Measurements from ENCODE around the gene ARRB1. TPM values are rescaled to one million over a fixed set of nuclear protein-coding genes. Genes with fewer than 3 reads are reported as not detected.

The ARRB1 gene
- total RNA-seq, 1 donor from 2014 or later = 33.1 TPM

- Histone ChIP-seq H3K4me1 (peaks cover 9% of the 10 kb centered on the region), H3K27me3 (no peaks in the 10 kb centered on the region), H3K9me3 (no peaks in the 10 kb centered on the region), H3K4me3 (no peak overlapping the region), H3K27ac (no peak overlapping the region), H3K36me3 (peaks cover 0 to 17% of the 10 kb centered on the region in 2 donors)
- intact Hi-C loops (cut with DNase I) = no loop called here
- TF ChIP-seq CTCF (IDR thresholded peaks at IDR 0.05) (no peak), POLR2A (IDR thresholded peaks at IDR 0.05) (no peak), POLR2AphosphoS5 (IDR thresholded peaks at IDR 0.05; ENCODE audit: insufficient read depth in 1 of 2, low read depth in 1 of 2) (no peak)
- DNase-seq (ENCODE audit: extremely low spot score in 2 of 2) = no peak
Measured at GRCh38 chr11:75264971-75265370, 86.5 kb downstream of the ARRB1 start.

GRCh38 chr11:75264356-75264755 is 87.1 kb downstream of the ARRB1 start:
- no peak for TF ChIP-seq CTCF (IDR thresholded peaks at IDR 0.05)
- no peak for TF ChIP-seq POLR2AphosphoS5 (IDR thresholded peaks at IDR 0.05; ENCODE audit: insufficient read depth in 1 of 2, low read depth in 1 of 2)
- TF ChIP-seq POLR2A (IDR thresholded peaks at IDR 0.05) = no peak
- intact Hi-C loops (cut with DNase I) = no loop called here
- peaks cover 0 to 16% of the 10 kb centered on the region in 2 donors for H3K36me3 ChIP-seq
- DNase-seq (ENCODE audit: extremely low spot score in 2 of 2) = no peak
- H3K27ac ChIP-seq = no peak overlapping the region
- no peaks in the 10 kb centered on the region for H3K27me3 ChIP-seq
- H3K9me3 ChIP-seq = no peaks in the 10 kb centered on the region
- H3K4me3 ChIP-seq = no peak overlapping the region
- peaks cover 9% of the 10 kb centered on the region for H3K4me1 ChIP-seq

DNA sequence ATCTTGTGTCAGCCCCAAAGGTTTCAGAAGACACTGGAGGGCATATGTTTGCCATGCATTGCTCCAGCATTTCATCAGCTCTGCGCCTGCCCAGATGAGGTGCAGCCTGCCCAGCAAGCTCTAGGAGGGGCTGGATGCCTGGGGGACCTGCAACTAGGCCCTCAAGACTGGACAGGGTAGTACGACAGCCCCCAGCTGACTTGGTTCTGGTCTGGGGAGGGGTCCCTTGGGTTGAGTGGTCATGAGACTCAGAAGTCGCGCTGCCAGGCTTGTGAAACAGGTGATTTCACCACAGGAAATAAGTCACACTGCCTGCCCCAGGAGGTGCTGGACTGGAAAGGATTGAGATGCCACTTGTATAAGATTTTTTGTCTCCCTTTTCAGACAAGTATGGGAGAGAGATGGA is 87.5 kb downstream of the ARRB1 start:
- no peaks in the 10 kb centered on the region for H3K27me3 ChIP-seq
- no peak overlapping the region for H3K4me3 ChIP-seq
- intact Hi-C loops (cut with DNase I) = no loop called here
- H3K9me3 ChIP-seq = no peaks in the 10 kb centered on the region
- no peak overlapping the region for H3K27ac ChIP-seq
- TF ChIP-seq CTCF (IDR thresholded peaks at IDR 0.05) (no peak), POLR2A (IDR thresholded peaks at IDR 0.05) (no peak), POLR2AphosphoS5 (IDR thresholded peaks at IDR 0.05; ENCODE audit: insufficient read depth in 1 of 2, low read depth in 1 of 2) (no peak)
- peaks cover 9% of the 10 kb centered on the region for H3K4me1 ChIP-seq
- H3K36me3 ChIP-seq = peaks cover 0 to 12% of the 10 kb centered on the region in 2 donors
- DNase-seq (ENCODE audit: extremely low spot score in 2 of 2) = no peak

GRCh38 chr11:75262961-75263852 is 88.3 kb downstream of the ARRB1 start:
- H3K36me3 ChIP-seq = peaks cover 0 to 7% of the 10 kb centered on the region in 2 donors
- H3K4me3 ChIP-seq = no peak overlapping the region
- no peaks in the 10 kb centered on the region for H3K27me3 ChIP-seq
- no peak overlapping the region for H3K27ac ChIP-seq
- intact Hi-C loops (cut with DNase I) = no loop called here
- no peaks in the 10 kb centered on the region for H3K9me3 ChIP-seq
- H3K4me1 ChIP-seq = peaks cover 9% of the 10 kb centered on the region
- no peak for DNase-seq (ENCODE audit: extremely low spot score in 2 of 2)
- TF ChIP-seq CTCF (IDR thresholded peaks at IDR 0.05) (no peak), POLR2AphosphoS5 (IDR thresholded peaks at IDR 0.05; ENCODE audit: insufficient read depth in 1 of 2, low read depth in 1 of 2) (peak in 1 of 2 donors; percentile 40)

DNA sequence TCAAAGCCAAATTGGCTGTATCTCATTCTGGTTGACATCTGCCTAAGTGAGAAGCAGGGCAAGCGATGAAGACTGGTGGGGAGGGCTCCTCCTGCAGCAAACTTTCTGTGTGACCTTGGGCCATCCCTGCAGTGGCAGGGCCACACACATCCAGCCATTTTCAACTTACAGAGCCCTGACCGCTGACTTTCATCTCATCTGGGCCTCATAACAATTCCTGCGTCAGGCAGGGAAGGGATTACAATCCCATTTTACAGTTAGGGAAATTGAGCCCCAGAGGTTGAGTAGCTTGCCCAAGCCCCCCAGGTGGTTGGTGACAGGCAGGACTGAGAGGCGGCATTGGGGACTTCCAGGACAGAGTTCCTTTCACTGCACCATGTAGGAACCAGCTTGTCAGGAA is 89.0 kb downstream of the ARRB1 start:
- no peak for DNase-seq (ENCODE audit: extremely low spot score in 2 of 2)
- Histone ChIP-seq H3K36me3 (peaks cover 0 to 1% of the 10 kb centered on the region in 2 donors), H3K4me3 (no peak overlapping the region), H3K27ac (no peak overlapping the region), H3K4me1 (peaks cover 9% of the 10 kb centered on the region), H3K27me3 (no peaks in the 10 kb centered on the region), H3K9me3 (no peaks in the 10 kb centered on the region)
- TF ChIP-seq CTCF (IDR thresholded peaks at IDR 0.05) (no peak), POLR2A (IDR thresholded peaks at IDR 0.05) (no peak)
- intact Hi-C loops (cut with DNase I) = no loop called here
